Measurements from ENCODE around the gene HIC2. TPM values are rescaled to one million over a fixed set of nuclear protein-coding genes. Genes with fewer than 3 reads are reported as not detected.
"Not testable (repeated sequence)": the region's sequence is repeated elsewhere in the genome, so short reads cannot be mapped to it uniquely, and the experiment has no call there.

HIC2 gene
- total RNA-seq, 1 donor from 2014 or later = 4.4 TPM

GRCh38 chr22:21434378-21435233, 17.4 kb downstream of the HIC2 start:
- not testable (repeated sequence) for DNase-seq

- not testable (repeated sequence) for DNase-seq
These were observed 19.0 kb downstream of the HIC2 start for GRCh38 chr22:21435998-21436810.

- not testable (repeated sequence) for DNase-seq
These were observed 20.8 kb downstream of the HIC2 start for GRCh38 chr22:21438013-21438412.

- not testable (repeated sequence) for DNase-seq
These were observed 23.0 kb downstream of the HIC2 start for GRCh38 chr22:21440018-21440636.

GRCh38 chr22:21440676-21441075, 23.5 kb downstream of the HIC2 start:
- DNase-seq = not testable (repeated sequence)

- not testable (repeated sequence) for DNase-seq
These were observed 24.0 kb downstream of the HIC2 start for GRCh38 chr22:21441170-21441569.

- DNase-seq = not testable (repeated sequence)
These were observed 25.0 kb downstream of the HIC2 start for GRCh38 chr22:21442123-21442522.

GRCh38 chr22:21442646-21443045, 25.5 kb downstream of the HIC2 start:
- DNase-seq = not testable (repeated sequence)

- DNase-seq = no peak
These were observed 26.0 kb downstream of the HIC2 start for GRCh38 chr22:21443057-21443734.

GRCh38 chr22:21443735-21444421, 26.7 kb downstream of the HIC2 start:
- DNase-seq = no peak

- DNase-seq = no peak
These were observed 27.7 kb downstream of the HIC2 start for GRCh38 chr22:21444701-21445436.

GRCh38 chr22:21445437-21446127, 28.4 kb downstream of the HIC2 start:
- no peak for DNase-seq

GRCh38 chr22:21446128-21446826, 29.1 kb downstream of the HIC2 start:
- no peak for DNase-seq

GRCh38 chr22:21446827-21447690, 29.9 kb downstream of the HIC2 start:
- no peak for DNase-seq

- no peak for DNase-seq
These were observed 30.7 kb downstream of the HIC2 start for GRCh38 chr22:21447694-21448402.

- no peak for DNase-seq
These were observed 31.7 kb downstream of the HIC2 start for GRCh38 chr22:21448627-21449416.

All from dermis blood vessel endothelial cell (primary cell).